ENCODE measurements around the gene PLA2G6. TPM values are rescaled to one million over a fixed set of nuclear protein-coding genes. Genes with fewer than 3 reads are reported as not detected.

The PLA2G6 gene, protein sequence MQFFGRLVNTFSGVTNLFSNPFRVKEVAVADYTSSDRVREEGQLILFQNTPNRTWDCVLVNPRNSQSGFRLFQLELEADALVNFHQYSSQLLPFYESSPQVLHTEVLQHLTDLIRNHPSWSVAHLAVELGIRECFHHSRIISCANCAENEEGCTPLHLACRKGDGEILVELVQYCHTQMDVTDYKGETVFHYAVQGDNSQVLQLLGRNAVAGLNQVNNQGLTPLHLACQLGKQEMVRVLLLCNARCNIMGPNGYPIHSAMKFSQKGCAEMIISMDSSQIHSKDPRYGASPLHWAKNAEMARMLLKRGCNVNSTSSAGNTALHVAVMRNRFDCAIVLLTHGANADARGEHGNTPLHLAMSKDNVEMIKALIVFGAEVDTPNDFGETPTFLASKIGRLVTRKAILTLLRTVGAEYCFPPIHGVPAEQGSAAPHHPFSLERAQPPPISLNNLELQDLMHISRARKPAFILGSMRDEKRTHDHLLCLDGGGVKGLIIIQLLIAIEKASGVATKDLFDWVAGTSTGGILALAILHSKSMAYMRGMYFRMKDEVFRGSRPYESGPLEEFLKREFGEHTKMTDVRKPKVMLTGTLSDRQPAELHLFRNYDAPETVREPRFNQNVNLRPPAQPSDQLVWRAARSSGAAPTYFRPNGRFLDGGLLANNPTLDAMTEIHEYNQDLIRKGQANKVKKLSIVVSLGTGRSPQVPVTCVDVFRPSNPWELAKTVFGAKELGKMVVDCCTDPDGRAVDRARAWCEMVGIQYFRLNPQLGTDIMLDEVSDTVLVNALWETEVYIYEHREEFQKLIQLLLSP
- total RNA-seq: 48.7 and 49.7 TPM in 2 replicates

- intact Hi-C loops (cut with micrococcal nuclease): loop anchor here (1.0 to 5.0 kb wide), 10 partner anchors 33 to 574 kb away; partner anchors contain the start of genes C22orf23, DDX17, DMC1 and GCAT
Measured at GRCh38 chr22:38181453-38182200, at the start of gene PLA2G6. PLA2G6 (minus strand) TSS chr22:38181830; CDS start chr22:38169426, 12,404 bp downstream.

GRCh38 chr22:38230916-38231315, 49.3 kb upstream of the PLA2G6 start:
- intact Hi-C loops (cut with micrococcal nuclease): loop anchor here (1.0 kb wide), 2 partner anchors 131 to 179 kb away; no protein-coding TSS in a partner anchor

GRCh38 chr22:38230108-38230825, 48.6 kb upstream of the PLA2G6 start:
- intact Hi-C loops (cut with micrococcal nuclease): loop anchor here (1.0 kb wide), 2 partner anchors 130 to 178 kb away; no protein-coding TSS in a partner anchor

DNA sequence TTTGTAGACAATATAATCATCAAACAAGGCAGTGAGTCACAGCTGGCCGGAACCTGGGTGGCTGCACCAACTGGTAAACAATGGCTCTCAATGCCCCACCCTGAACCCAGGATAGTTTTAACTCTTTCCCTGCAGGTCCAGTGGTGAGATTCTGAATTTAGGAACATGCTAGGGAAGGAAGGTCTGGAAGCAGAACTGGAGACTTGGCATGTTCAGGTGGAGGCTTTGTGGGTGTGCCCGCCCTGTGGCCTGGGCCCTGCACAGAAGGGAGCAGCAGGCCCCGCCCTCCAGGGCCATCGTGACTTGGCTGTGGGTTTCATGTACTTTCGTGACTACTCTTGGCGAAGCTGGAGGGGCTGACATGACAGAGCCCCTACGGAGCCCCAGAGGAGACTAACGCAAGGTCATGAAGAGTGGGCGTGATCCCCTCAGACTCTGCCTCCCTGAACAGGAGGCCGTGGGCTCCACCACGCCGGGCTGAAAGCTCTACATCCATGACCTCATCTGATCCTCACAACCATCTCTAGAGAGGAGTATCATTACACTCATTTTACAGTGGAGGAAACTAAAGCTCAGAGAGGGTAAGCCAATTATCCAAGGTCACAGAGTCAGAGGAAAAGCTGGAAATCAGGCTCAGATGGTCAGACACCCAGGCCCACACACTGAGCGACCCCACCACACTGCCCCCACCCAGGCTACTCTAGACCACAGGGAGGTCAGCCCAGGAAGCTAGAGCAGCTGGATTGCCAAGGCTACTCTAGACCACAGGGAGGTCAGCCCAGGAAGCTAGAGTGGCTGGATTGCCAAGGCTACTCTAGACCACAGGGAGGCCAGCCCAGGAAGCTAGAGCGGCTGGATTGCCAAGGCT, 47.5 kb upstream of the PLA2G6 start:
- intact Hi-C loops (cut with micrococcal nuclease): no loop called here

- intact Hi-C loops (cut with micrococcal nuclease): no loop called here
Measured at GRCh38 chr22:38228326-38228872, 46.8 kb upstream of the PLA2G6 start.

GRCh38 chr22:38226853-38227649, 45.4 kb upstream of the PLA2G6 start:
- intact Hi-C loops (cut with micrococcal nuclease): no loop called here

DNA sequence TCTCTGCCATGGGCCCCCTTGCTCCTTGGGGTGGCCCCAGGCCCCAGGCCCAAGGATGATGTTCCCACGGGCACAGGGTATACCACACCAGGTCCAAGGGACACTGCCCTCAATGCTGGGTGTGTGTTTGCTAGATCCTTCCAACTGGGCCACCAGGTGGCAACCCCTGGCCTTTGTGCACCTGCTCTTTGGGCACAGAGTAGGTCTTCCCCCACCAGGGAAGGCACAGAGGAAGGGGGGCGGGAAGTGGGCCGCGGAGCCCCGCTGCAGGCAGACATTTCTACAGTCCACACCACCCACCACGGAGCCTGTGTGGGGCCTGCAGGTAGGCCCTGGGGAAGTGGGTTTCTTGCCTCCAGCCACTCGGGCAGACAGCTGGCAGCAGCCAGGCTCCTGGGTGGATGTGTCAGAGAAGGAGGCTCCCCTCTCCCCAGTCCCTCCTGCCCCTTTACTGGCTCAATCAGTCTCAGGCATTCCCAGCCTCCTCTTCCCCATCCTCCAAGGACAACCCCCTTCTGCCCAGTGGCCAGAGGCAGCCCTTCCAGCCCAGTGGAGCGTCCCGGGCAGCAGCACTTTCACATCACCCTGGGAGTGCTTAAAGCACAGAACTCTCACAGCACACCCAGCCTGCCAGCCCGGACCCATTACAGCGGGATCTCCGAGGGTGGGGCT, 41.8 kb upstream of the PLA2G6 start:
- intact Hi-C loops (cut with micrococcal nuclease): no loop called here

- intact Hi-C loops (cut with micrococcal nuclease): no loop called here
Measured at GRCh38 chr22:38222797-38223119, 41.1 kb upstream of the PLA2G6 start.

GRCh38 chr22:38221908-38222796, 40.5 kb upstream of the PLA2G6 start:
- intact Hi-C loops (cut with micrococcal nuclease): no loop called here

- intact Hi-C loops (cut with micrococcal nuclease): no loop called here
Measured at GRCh38 chr22:38221407-38221806, 39.8 kb upstream of the PLA2G6 start.

- intact Hi-C loops (cut with micrococcal nuclease): no loop called here
Measured at GRCh38 chr22:38220653-38221386, 39.2 kb upstream of the PLA2G6 start.

- intact Hi-C loops (cut with micrococcal nuclease): no loop called here
Measured at GRCh38 chr22:38220163-38220562, 38.5 kb upstream of the PLA2G6 start.

DNA sequence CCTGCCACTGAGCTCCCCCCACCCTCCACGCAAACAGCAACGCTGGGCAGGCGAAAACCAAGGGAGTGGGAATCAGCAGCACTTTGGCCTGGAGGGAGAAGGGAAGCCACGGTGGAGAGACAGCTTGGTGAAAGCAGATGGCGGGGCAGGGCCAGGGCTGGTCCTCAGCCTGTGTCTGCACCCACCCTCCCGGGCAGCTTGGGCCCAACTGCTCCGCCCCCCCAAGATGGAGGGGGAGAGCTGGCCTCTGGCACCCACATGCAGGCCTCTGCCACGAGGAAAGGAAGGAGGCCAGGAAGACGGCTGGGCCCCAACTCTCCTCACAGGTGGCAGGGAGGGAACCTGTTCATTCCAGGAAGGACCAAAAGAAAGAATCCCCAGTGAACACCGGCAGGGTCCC, 38.0 kb upstream of the PLA2G6 start:
- intact Hi-C loops (cut with micrococcal nuclease): no loop called here

GRCh38 chr22:38218661-38219622, 37.3 kb upstream of the PLA2G6 start:
- intact Hi-C loops (cut with micrococcal nuclease): no loop called here

Measured in T-helper 1 cell treated with Interleukin-12 subunit alpha and Interleukin-12 subunit beta and Interleukin-4 antibody, amounts not matched to agents 30 ng/mL and 1 ng/mL, for 36 hours (primary cell).